ENCODE results near the gene RGS6. TPM values are rescaled to one million over a fixed set of nuclear protein-coding genes. Genes with fewer than 3 reads are reported as not detected.

RGS6 gene
- total and polyA plus RNA-seq, 8 donors = 0.06 to 0.47 (median 0.20) TPM; not detected in 1

- 61 to 74% methylated on average over 2 of the region's 2 CpGs for WGBS, 2 donors
- Histone ChIP-seq H3K27ac (no peak overlapping the region), H3K36me3 (no peaks in the 10 kb centered on the region), H3K4me1 (no peaks in the 10 kb centered on the region), H3K4me3 (no peak overlapping the region), H3K27me3 (no peaks in the 10 kb centered on the region), H3K9me3 (no peaks in the 10 kb centered on the region)
- ATAC-seq (no peak), DNase-seq (no peak), FAIRE-seq (no peak)
- intact Hi-C loops (cut with DNase I) = no loop called here
- TF ChIP-seq, protein P1, sequence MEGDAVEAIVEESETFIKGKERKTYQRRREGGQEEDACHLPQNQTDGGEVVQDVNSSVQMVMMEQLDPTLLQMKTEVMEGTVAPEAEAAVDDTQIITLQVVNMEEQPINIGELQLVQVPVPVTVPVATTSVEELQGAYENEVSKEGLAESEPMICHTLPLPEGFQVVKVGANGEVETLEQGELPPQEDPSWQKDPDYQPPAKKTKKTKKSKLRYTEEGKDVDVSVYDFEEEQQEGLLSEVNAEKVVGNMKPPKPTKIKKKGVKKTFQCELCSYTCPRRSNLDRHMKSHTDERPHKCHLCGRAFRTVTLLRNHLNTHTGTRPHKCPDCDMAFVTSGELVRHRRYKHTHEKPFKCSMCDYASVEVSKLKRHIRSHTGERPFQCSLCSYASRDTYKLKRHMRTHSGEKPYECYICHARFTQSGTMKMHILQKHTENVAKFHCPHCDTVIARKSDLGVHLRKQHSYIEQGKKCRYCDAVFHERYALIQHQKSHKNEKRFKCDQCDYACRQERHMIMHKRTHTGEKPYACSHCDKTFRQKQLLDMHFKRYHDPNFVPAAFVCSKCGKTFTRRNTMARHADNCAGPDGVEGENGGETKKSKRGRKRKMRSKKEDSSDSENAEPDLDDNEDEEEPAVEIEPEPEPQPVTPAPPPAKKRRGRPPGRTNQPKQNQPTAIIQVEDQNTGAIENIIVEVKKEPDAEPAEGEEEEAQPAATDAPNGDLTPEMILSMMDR (IDR thresholded peaks at IDR 0.05) = no peak
Measured at GRCh38 chr14:72352012-72352411, 419.8 kb downstream of the RGS6 start.

GRCh38 chr14:72366619-72367018 lies 434.4 kb downstream of the RGS6 start:
- intact Hi-C loops (cut with DNase I) = no loop called here
- Histone ChIP-seq H3K27ac (no peak overlapping the region), H3K9me3 (no peaks in the 10 kb centered on the region), H3K27me3 (peaks cover 0 to 5% (median 0%) of the 10 kb centered on the region in 4 donors), H3K36me3 (no peaks in the 10 kb centered on the region), H3K4me3 (no peak overlapping the region), H3K4me1 (no peaks in the 10 kb centered on the region)
- WGBS, 2 donors = 20 to 21% methylated on average over 3 of the region's 3 CpGs
- FAIRE-seq (no peak), ATAC-seq (peak in 3 of 4 donors; percentile 53 to 83 (median 74)), DNase-seq (peak; percentile 23 to 61 (median 46))
- TF ChIP-seq, protein P1 (IDR thresholded peaks at IDR 0.05) = no peak

DNA sequence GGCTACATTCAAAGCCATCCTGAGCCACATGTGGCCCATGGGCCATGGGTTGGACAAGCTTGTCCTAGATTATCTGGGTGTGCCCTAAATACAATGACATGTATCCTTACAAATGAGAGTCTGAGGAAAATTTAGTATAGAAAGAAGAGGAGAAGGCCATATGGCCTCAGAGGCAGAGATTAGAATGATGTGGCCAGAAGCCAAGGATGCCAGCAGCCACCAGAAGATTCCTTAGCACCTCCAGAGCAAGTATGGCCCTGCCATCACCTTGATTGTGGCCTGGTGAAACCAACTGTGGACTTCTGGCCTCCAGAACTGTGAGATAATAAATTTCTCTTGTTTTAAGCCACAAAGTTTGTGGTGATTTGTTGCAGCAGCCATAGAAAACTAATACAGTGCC lies 436.9 kb downstream of the RGS6 start:
- Histone ChIP-seq H3K4me3 (no peak overlapping the region), H3K27me3 (peaks cover 0 to 5% (median 0%) of the 10 kb centered on the region in 4 donors), H3K4me1 (no peaks in the 10 kb centered on the region), H3K9me3 (no peaks in the 10 kb centered on the region), H3K27ac (no peak overlapping the region), H3K36me3 (no peaks in the 10 kb centered on the region)
- intact Hi-C loops (cut with DNase I) = no loop called here
- ATAC-seq (no peak), FAIRE-seq (no peak), DNase-seq (no peak)
- TF ChIP-seq, protein P1 (IDR thresholded peaks at IDR 0.05) = no peak

- Histone ChIP-seq H3K4me1 (no peaks in the 10 kb centered on the region), H3K27ac (no peak overlapping the region), H3K27me3 (no peaks in the 10 kb centered on the region), H3K9me3 (no peaks in the 10 kb centered on the region), H3K36me3 (no peaks in the 10 kb centered on the region), H3K4me3 (no peak overlapping the region)
- 43 to 54% methylated on average over 3 of the region's 3 CpGs for WGBS, 2 donors
- ATAC-seq (no peak), DNase-seq (no peak), FAIRE-seq (no peak)
- intact Hi-C loops (cut with DNase I) = no loop called here
- TF ChIP-seq, protein P1 (IDR thresholded peaks at IDR 0.05) = no peak
Measured at GRCh38 chr14:72377016-72377415, 444.8 kb downstream of the RGS6 start.

- ATAC-seq = no peak
- intact Hi-C loops (cut with DNase I) = no loop called here
- no peak for DNase-seq
- Histone ChIP-seq H3K9me3 (no peaks in the 10 kb centered on the region), H3K36me3 (no peaks in the 10 kb centered on the region), H3K4me1 (no peaks in the 10 kb centered on the region), H3K27me3 (no peaks in the 10 kb centered on the region), H3K4me3 (no peak overlapping the region), H3K27ac (no peak overlapping the region)
- TF ChIP-seq, protein P1 (IDR thresholded peaks at IDR 0.05) = no peak
- WGBS, 2 donors = 70 to 79% methylated on average over 1 of the region's 1 CpG
- no peak for FAIRE-seq
Measured at GRCh38 chr14:72380456-72380855, 448.2 kb downstream of the RGS6 start.

All from pancreas (tissue), 10 donors.